HG03097 (cell line): Measurements from ENCODE around the gene BRCA2.

Experiments
- ATAC-seq: cut with Tn5 transposase; IDR thresholded peaks from one replicate; pipeline ENCODE4 v1.9.1; 2021; ENCODE audit not compliant: unreplicated experiment, low FRiP score

Gene BRCA2

DNA sequence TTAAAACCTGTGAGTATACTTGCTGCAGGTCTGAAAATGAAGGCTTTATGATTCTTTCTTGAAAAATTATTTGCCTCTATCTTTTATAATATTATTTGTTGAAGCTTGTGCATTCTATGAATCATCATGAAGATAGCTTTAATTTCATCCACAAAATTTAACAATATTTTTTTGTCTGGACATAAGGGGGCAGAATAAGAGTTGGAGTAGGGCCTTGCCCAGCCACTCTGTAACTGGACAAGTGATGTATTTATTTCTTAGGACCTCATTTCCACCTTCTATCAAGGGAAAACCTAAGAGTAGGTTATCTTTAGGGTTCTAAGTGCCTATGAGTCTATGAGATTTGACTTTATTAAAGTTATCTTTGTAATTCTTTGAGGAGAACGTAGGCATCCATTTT, 62.7 kb downstream of the BRCA2 start:
- ATAC-seq = no peak

DNA sequence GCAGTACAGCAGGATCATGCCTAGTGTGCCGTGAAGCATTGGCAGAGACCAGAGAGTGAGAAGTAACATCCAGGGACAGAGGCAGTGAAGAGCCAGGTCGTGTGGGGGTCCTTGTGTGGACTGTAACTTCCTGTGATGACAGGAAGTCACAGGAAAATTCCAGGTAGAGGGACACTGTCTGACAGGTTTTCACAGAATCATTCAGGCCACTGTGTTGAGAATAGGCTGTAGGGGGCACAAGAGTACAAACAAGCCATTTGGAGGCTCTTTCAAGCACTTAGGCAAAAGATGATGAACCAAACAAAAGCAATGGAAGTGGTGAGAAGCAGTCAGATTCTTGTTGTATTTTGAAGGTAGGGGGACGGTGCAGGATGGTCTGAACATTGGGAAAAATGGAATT, 66.2 kb downstream of the BRCA2 start:
- ATAC-seq = no peak

DNA sequence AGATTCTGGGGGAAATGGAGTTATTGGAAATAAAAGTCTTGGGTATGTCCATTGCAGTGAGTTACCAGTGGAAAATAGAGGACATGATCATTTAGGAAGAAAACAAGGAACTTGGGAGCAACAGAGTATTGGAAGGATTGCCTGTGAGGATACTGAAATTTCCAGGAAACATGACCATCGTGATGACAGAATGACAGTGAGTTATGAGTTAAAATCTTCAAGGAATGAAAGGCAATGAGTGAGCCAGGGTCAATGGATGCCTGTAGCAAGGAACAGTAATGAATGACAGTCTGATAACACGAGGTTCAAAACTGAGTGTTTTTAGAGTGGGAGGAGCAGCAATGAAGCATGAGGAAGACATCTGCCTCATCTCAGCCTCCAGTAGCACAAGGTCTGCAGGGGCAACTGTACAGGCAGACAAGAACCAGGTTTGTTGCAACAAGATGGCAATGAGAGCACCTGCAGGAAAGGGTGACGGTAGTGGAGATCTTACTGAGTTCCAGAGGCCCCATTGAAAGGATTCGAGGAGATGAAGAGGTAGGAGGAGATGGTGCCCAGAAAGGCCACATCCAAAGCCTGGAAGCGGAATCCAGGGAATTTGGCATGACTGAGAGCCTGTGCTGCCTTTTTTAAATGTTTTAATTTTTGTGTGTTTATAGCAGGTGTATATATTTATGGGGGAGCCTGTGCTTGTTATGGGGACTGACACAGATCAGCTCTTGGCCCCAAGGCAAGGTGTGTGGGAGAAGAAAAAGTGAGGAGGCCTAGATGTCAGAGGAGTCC, 68.7 kb downstream of the BRCA2 start:
- ATAC-seq = no peak

DNA sequence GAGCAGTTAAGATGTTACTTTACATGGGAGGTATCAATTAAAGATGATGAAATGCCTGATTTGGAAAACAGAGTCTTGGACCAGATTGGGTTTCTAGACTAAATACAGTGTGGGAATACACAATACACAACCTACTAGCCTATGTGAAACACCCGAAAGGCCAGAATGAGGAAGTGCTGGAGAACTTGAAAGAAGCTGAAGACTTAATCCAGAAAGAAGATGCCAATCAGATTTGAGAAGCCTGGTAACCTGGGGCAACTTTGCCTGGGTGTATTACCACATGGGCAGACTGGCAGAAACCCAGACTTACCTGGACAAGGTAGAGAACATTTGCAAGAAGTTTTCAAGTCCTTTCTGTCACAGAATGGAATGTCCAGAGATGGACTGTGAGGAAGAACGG, 69.4 kb downstream of the BRCA2 start:
- no peak for ATAC-seq

DNA sequence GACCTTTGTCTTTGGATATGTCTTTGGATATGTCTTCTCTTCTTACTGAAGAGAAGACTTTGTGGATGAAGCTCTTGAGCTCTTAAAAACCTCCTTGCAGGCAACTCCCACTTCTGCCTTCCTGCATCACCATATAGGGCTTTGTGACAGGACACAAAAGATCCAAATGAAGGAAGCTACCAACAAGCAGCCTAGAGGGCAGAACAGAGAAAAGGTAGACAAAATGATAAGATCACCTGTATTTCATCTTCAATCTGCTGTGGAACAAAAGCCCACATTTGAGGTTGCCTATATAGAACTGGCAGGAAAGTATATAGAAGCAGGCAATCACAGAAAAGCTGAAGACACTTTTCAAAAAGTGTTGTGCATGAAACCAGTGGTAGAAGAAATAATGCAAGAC, 70.1 kb downstream of the BRCA2 start:
- ATAC-seq = no peak

DNA sequence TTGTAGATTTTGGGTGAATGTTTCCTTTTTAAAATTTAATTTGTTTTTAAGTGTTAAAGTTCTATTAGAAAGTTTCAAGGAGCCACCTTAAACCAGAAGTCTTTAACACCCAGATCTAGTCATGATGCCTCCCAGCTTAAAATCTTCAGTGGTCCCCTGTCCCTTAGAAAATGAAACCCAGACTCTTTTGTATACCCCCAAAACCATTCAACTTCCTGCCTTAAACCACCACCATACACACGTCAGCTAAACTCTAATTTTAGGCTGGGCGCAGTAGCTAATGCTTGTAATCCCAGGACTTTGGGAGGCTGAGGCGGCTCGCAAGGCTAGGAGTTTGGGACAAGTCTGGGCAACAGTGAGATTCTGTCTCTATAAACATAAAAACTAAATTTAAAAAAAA, 74.7 kb downstream of the BRCA2 start:
- peak; percentile 56 for ATAC-seq

DNA sequence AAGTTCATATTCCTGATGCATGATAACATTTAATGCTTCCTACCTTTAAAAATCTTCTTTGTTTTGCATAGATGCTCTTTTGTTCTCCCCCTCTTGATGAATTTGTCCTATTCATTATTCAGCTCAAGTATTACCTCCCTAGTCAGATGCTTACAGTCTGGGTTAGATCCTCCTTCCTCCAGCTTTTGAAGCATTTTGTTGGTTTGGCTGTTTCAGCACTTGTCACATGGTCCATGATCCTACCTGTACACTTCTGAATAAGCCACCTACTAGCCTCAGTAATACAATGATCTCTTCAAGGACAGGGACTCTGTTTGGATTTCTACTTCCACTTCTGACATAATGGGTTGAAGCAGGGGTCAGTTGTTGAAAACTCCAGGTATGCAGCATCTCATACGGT, 75.2 kb downstream of the BRCA2 start:
- ATAC-seq = no peak

DNA sequence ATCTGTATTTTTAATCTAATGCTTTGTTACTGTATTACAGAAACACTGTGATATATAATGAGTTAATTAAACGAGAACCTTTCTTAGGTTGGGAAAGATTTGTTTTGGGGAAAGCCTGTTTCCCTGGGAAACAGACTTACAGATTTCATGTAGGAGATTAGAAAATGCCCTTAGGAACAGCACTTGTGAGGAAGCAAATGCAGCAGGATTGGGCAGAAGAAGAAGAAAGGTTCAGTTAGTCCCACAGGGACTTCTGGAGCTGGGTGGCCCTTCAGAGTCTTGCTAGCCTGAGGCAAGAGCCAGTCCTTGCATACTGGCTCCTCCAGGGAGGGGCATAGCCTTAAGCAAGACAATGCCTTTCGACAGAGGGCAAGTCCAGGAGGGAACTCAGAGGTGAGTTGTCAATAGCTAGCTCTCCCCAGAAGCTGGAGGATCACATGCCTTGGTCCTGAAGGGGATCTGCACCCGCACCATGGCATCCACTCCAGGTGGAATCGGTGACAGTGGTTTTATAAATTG, 75.9 kb downstream of the BRCA2 start:
- ATAC-seq = no peak

DNA sequence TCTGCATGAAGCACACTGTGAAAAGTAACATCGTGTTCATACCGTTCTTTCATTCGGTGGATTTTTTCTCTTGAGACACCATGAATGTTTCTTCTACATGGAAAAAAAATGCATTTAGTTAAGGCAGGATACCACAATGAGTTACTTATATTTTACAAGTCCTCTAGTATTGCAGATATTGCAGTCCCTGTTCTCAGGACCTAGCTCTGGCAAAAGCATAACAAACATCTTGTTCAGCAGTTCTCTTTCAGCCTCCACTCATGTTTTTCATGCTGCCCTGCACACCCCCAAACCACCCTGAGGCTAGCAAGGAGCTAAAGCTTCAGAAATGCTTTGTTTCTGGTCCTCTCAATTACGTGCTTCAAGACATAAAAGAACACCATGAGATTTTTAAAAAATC, 87.8 kb downstream of the BRCA2 start:
- no peak for ATAC-seq

DNA sequence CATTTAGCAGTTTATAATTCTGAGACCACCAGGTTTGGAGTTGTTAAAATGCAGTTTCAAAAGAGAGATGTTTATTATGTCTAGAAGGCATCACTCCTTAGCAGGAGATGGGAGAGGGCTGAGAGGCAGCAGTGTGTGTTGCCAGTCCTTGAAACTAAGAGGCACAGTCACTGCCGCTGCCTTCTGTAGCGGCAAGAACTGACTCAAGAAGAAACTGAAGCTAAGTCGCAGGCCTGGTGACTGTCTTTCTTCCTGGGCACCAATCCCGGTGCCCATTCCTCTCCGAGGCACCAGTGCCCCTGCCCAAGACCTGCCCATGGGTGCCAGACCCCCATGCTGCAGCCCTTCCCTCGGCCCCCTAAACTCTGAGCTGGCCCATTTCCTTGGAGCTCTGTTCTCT, 92.5 kb downstream of the BRCA2 start:
- no peak for ATAC-seq

DNA sequence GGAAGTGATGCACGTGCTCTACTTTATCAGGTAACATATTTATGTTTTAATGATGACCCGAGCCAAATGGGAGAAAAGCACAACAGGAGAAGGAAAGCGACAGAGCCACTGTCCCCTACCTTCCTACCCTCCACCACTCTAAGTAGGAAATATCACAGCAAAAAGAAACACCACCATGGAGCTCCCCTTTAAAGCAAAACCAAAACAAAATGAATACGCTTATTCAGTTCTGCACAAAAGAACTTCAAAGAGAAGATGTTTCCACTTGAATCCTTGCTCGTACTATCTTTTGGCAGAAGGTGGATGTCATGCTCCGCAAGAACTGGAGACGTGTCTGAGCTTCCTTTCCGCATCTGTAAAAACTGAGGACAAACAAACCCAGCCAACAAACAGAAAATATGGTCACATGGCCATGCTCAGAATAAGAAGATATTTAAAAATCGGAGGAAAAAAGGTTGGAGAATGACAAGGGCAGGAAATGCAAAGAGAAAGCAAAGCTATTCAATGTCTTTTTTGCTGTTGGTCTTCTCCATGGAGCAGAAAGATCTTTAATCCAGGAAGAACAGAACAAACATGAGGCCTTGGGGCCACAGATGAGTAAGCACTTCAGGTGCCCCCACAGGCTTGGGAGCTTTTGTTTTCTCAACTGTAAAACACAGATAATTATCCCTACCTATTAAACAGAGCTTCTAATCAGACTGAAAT, 93.1 kb downstream of the BRCA2 start:
- no peak for ATAC-seq

DNA sequence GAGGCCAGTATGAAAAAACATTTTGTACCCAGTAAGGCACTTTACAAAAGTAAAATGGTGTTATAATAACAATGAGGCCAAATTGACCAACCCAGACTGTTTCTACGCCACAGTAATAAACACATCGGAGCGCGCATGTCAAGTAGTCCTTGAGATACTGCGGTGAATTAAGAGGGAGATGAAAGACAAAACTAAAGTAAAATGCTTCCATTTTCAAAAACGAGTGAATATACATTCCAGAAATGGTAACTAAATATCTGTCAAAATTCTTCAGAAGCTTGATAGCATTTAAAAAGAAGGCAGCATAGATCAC, 93.6 kb downstream of the BRCA2 start:
- ATAC-seq = no peak

DNA sequence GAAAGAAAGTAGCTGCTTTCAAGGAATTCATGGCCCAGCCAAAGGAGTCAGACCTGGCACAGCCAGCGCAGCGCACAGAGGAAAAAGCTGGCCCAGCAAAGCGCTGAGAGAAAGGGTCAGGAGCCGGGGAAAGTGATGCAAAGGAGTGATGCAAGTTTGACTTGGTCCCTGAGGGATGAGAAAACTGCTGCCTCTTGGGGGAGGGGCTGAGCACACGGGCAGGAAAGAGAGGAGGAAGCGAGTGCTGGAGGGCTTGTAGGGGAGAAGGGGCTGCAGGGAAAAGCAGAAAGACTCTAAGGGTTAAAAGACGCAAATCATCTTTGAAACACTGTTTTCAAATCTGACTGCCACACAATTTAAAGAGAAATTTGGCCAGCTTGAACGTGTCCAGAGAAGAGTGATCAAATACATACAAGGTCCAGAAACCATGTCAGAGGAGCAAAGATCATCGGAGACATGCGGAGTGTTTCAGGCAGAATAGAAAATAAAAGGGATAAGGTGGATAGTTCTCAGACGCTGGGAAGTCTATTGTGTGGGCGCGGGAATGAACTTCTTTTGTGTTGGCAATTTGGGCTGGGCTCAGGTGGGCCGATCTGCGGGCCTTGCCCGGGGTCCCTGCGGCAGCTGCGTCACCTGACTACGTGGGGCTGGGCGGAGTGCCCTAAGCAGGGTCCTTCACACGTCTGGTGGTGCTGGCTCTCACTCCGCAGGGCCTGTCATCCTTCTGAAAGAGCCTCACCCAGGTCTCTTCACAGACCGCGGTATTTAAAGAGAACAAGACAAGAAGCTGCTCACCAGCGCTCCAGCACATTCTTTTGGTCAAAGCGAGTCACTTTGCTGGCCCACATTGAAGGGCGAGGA, 94.5 kb downstream of the BRCA2 start:
- ATAC-seq = no peak

DNA sequence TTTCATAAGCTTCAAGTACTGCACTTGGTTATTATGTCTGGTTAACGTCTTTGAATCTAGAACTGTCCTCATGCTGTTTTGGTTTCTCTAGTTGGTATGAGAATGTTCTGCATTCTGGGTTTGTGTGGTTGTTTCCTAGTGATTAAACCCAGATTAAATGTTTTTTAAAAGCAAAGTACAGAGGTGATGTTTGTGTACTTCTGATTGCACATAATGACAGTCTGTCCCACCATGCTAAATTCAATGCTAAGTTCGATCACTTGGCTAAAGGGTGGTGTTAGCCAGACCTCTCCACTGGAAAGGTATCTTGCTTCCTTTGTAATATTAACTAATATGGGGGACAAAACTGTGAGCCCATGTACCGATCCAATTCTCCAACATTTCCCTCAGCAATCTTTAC, 98.0 kb downstream of the BRCA2 start:
- no peak for ATAC-seq

DNA sequence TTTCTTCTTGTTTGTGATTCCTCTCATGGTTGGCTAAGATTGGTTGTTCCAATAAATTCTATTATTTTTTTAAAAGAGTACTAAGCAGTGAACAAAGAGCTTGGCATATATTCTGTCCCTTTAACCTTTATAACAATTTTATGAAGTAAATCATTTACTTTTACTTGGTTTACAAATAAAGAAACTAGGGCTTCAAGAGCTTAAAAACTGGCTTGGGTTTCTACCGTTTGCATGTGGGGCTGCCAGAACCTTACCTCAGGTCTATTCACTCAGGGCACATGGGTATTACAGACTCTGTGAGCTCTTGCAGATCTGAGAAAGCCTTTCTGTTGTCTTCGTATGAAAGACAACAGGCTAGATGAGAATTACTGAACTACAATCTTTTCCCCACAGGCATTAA, 99.3 kb downstream of the BRCA2 start:
- no peak for ATAC-seq

DNA sequence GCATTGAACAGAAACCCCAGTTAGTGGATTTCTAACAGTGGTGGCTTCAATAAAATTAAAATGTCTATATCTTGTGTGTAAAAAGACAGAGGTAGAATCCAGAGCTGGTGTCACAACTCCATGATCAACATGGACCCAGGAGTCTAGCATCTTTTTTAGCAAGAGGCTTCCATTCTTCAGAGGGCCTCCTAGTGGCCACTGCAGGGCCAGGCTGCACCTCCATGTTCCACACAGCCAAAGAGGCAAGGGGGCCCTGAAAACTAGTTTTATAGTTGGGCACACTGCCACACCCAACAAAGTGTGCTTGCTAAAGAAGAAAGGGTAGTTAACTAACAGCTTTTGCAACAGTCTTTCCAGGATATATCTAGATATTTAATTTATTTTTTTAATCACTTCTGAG, 99.7 kb downstream of the BRCA2 start:
- no peak for ATAC-seq

DNA sequence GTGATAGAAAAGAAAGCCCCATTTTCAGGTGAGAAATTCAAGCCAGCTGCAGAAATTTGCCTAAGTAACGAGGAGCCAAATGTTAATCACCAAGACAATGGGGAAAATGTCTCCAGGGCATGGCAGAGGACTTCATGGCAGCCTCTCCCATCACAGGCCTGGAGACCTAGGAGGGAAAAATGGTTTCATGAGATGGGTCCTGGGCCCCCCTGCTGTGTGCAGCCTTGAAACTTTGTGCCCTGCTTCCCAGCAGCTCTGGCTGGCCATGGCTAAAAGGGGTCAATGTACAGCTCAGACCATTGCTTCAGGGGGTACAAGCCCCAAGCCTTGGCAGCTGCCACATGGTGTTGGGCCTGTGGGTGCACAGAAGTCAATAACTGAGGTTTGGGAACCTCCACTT, 102.7 kb downstream of the BRCA2 start:
- no peak for ATAC-seq

DNA sequence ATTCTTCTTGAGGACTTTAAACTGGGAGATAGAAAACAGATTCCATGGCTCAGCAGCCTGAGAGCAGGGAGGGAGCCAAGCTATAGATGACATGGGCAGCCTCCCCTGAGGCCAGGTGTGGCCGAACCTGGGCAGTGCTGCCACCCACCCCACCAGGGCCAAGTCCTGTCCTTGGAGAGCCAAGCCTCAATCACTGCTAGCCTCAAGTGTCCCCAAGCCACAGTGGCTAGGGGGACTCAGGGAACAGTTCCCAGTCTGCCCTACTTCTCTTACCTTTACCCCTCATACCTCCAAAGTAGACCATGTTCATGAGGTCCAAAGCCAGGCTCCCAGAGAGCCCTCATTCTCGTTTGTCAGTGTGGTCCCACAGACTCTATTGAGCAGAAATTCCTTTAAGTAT, 104.6 kb downstream of the BRCA2 start:
- no peak for ATAC-seq

DNA sequence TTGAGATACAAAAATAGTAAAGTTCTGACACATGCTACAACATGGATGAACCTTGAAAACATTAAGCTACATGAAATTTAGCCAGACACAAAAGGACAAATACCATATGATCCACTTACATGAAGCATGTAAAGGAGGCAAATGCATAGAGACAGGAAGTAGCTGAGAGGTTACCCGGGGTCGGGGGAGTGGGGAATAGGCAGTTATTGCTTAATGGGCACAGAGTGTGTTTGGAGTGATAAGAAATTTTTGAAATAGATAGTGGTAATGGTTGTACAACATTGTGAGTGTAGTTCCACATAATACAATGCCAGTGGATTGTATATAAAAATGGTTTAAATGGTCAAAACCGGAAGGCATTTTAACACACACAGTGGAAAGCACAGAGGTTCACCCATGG, 108.3 kb downstream of the BRCA2 start:
- ATAC-seq = no peak

DNA sequence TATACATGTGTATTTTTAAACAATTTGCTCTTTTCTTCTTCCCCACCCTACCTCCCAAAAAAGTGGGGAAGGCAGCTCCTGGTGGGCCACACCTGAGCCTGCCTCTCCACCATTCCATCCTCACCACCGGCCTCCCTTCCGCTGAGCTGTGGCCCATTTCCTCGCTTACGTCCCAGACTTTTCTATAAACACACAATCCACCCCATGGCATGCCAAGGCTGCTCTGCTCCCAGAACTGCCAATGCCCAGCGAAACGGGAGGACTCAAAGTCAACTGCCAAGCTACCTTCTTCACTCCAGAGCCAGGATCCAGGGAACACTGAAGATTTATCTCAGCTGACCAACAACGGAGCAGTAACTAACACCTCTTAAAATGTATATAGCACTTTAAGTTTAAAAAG, 109.8 kb downstream of the BRCA2 start:
- no peak for ATAC-seq

DNA sequence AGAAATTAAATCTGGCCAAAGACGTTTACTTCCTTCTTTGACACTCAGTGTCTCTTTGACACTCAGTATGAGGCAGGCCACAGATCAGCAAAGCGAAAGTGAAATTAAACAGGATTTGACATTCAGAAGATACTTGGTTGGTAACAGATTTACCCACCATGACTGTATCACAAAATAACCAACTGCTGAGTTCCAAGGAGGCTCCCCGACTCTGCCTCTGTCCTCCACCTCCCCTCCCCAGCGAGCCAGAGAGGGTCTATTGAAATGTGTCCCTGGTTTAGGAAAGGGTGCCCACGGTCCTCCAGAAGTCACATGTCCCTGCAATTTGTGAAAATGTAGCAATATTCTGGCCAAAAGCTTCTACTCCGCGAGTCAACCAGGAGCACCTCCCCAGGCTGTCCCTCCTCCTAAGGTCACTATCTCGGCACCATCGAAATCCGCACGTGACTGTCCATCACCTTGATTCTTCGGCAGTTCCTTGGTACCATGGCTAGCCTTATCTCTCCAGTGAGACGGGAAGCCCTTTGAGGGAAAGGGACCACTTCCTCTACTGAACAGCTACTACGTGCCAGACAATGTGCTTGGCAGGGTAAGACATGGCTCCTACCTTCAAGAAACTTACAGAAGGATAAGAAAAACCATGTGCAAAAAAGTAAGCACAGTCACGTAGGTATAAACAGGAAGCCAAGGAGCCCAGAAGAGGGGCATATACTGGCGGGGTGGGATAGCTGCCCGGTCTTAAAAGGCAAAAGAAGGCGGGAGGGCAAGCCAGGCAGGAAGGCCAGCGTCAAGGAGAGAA, 111.1 kb downstream of the BRCA2 start:
- peak; percentile 25 for ATAC-seq
